Naive thymus-derived CD8-positive, alpha-beta T cell (primary cell): Measurements from ENCODE around the gene CDKN2A. TPM values are rescaled to one million over a fixed set of nuclear protein-coding genes. Genes with fewer than 3 reads are reported as not detected.

Experiments used
- ATAC-seq, 2 donors: fragments of 150-1000 bp; cut with Tn5 transposase in 1 of 2; sonication (Bioruptor Pico), chemical (Tn5 transposase) in 1 of 2; 1 replicate in 1 of 2; 2 replicates in 1 of 2; pipeline ENCODE4 v1.10.0; 2021; ENCODE audit warnings: mild to moderate bottlenecking in 2 of 2, moderate library complexity in 2 of 2
- POLR2A ChIA-PET: fragments of 350-600 bp; sonication (Branson Sonifier 250); formaldehyde crosslinking; loops from one replicate; lab custom pipeline; 2021; ENCODE audit warnings: antibody characterized with exemption; lab: Charles Lee
- DNase-seq, 10 donors: peaks; one replicate each; pipeline versions ENCODE4 v3.0.0 to v3.0.0-alpha.2; 2020 to 2022
- H3K27ac Mint-ChIP-seq, 10 donors: one replicate each; pipeline ENCODE4 v1.8.0; 2020 to 2022; ENCODE audit warnings: mild to moderate bottlenecking in 10 of 10, mixed read lengths in 10 of 10, moderate library complexity in 4 of 10, inconsistent platforms in 1 of 10
- H3K27me3 Mint-ChIP-seq, 5 donors: one replicate each; pipeline ENCODE4 v1.8.0; 2021 to 2022; ENCODE audit warnings: mixed read lengths in 5 of 5
- H3K36me3 Mint-ChIP-seq, 3 donors: one replicate each; pipeline ENCODE4 v1.8.0; 2020 to 2022; ENCODE audit warnings: mixed read lengths in 3 of 3, mild to moderate bottlenecking in 2 of 3, inconsistent platforms in 1 of 3
- H3K4me1 Mint-ChIP-seq, 4 donors: one replicate each; pipeline ENCODE4 v1.8.0; 2021 to 2022; ENCODE audit warnings: mixed read lengths in 4 of 4
- H3K4me3 Mint-ChIP-seq, 10 donors: one replicate each; pipeline ENCODE4 v1.8.0; 2020 to 2022; ENCODE audit warnings: mild to moderate bottlenecking in 10 of 10, mixed read lengths in 10 of 10, moderate library complexity in 6 of 10, inconsistent platforms in 1 of 10
- H3K9me3 Mint-ChIP-seq, 9 donors: one replicate each; pipeline ENCODE4 v1.8.0; 2020 to 2022; ENCODE audit warnings: mixed read lengths in 9 of 9, mild to moderate bottlenecking in 3 of 9, inconsistent platforms in 1 of 9, moderate library complexity in 1 of 9
- polyA plus RNA-seq, 3 donors: library from polyadenylated mRNA; unstranded; fragments of 300-500 nt; fragmentation: Illumina TruSeq; gene quantifications; one replicate each; pipeline ENCODE4 v1.2.3, GENCODE V29; 2021
- total RNA-seq, 8 experiments: library from RNA in 2 of 8; stranded (reverse) in 2 of 8; gene quantifications; one replicate each; pipeline ENCODE4 v1.2.3 and lab custom pipeline; 2021 to 2026

The CDKN2A gene
- total and polyA plus RNA-seq, 5 experiments from 2014 or later: 0.16 to 4.6 (median 0.77) TPM; not detected in 1

GRCh38 chr9:21989440-21990189 lies 4.6 kb downstream of the CDKN2A start:
- peak overlapping the region in 1 of 10 donors; percentile 4 for H3K4me3 Mint-ChIP-seq
- H3K9me3 Mint-ChIP-seq: peaks cover 0 to 24% (median 2%) of the 10 kb centered on the region in 9 donors
- POLR2A ChIA-PET: no interaction called here
- DNase-seq (no peak), ATAC-seq (no peak)
- H3K4me1 Mint-ChIP-seq: peaks cover 2 to 15% (median 14%) of the 10 kb centered on the region in 4 donors
- H3K27me3 Mint-ChIP-seq: peaks cover 36 to 56% (median 52%) of the 10 kb centered on the region in 5 donors
- H3K36me3 Mint-ChIP-seq: peaks cover 2 to 13% (median 4%) of the 10 kb centered on the region in 3 donors
- peak overlapping the region in 1 of 10 donors; percentile 67 for H3K27ac Mint-ChIP-seq

- Mint-ChIP-seq H3K36me3 (peaks cover 2 to 13% (median 4%) of the 10 kb centered on the region in 3 donors), H3K4me1 (peaks cover 0 to 8% (median 6%) of the 10 kb centered on the region in 4 donors), H3K27me3 (peaks cover 42 to 68% (median 58%) of the 10 kb centered on the region in 5 donors), H3K9me3 (peaks cover 0 to 24% (median 2%) of the 10 kb centered on the region in 9 donors), H3K4me3 (no peak overlapping the region), H3K27ac (no peak overlapping the region)
- ATAC-seq (no peak), DNase-seq (no peak)
- POLR2A ChIA-PET: no interaction called here
Observed at GRCh38 chr9:21988056-21988990, 5.9 kb downstream of the CDKN2A start.

- H3K9me3 Mint-ChIP-seq: peaks cover 0 to 24% (median 2%) of the 10 kb centered on the region in 9 donors
Observed at GRCh38 chr9:21985964-21986667, 8.1 kb downstream of the CDKN2A start.

GRCh38 chr9:21984101-21984500 lies 10.1 kb downstream of the CDKN2A start:
- ATAC-seq: no peak
- H3K4me3 Mint-ChIP-seq: no peak overlapping the region
- POLR2A ChIA-PET: no interaction called here
- peaks cover 2 to 13% (median 2%) of the 10 kb centered on the region in 3 donors for H3K36me3 Mint-ChIP-seq
- H3K27me3 Mint-ChIP-seq: peaks cover 47 to 89% (median 62%) of the 10 kb centered on the region in 5 donors
- DNase-seq: no peak
- H3K9me3 Mint-ChIP-seq: peaks cover 0 to 20% (median 7%) of the 10 kb centered on the region in 9 donors
- no peak overlapping the region for H3K27ac Mint-ChIP-seq
- no peaks in the 10 kb centered on the region for H3K4me1 Mint-ChIP-seq

More at GRCh38 chr9:21985964-21986667, 8.1 kb downstream of the CDKN2A start:
- H3K36me3 Mint-ChIP-seq: peaks cover 2 to 13% (median 4%) of the 10 kb centered on the region in 3 donors
- peaks cover 0 to 5% (median 3%) of the 10 kb centered on the region in 4 donors for H3K4me1 Mint-ChIP-seq
- ATAC-seq (no peak), DNase-seq (no peak)
- POLR2A ChIA-PET: interaction anchor here (0.5 kb wide), 1 partner anchor 9 kb away, joined by 3 read pairs; no protein-coding TSS in a partner anchor
- no peak overlapping the region for H3K4me3 Mint-ChIP-seq
- H3K27me3 Mint-ChIP-seq: peaks cover 43 to 90% (median 64%) of the 10 kb centered on the region in 5 donors
- no peak overlapping the region for H3K27ac Mint-ChIP-seq

- Mint-ChIP-seq H3K9me3 (peaks cover 0 to 16% (median 6%) of the 10 kb centered on the region in 9 donors), H3K27ac (no peak overlapping the region), H3K4me1 (no peaks in the 10 kb centered on the region), H3K27me3 (peaks cover 47 to 89% (median 62%) of the 10 kb centered on the region in 5 donors), H3K4me3 (no peak overlapping the region), H3K36me3 (peaks cover 1 to 14% (median 2%) of the 10 kb centered on the region in 3 donors)
- no peak for DNase-seq
- POLR2A ChIA-PET: interaction anchor here (0.8 kb wide), 1 partner anchor 11 kb away, joined by 3 read pairs; the partner anchor contains the start of genes CDKN2A and CDKN2B-AS1
- ATAC-seq: no peak
Observed at GRCh38 chr9:21983561-21983935, 10.6 kb downstream of the CDKN2A start.

- Mint-ChIP-seq H3K9me3 (peaks cover 0 to 14% (median 5%) of the 10 kb centered on the region in 9 donors), H3K4me1 (no peaks in the 10 kb centered on the region), H3K36me3 (peaks cover 0 to 14% (median 2%) of the 10 kb centered on the region in 3 donors), H3K27ac (no peak overlapping the region), H3K27me3 (peaks cover 45 to 89% (median 61%) of the 10 kb centered on the region in 5 donors), H3K4me3 (no peak overlapping the region)
- no peak for DNase-seq
- POLR2A ChIA-PET: interaction anchor here (0.8 kb wide), 1 partner anchor 12 kb away, joined by 3 read pairs; the partner anchor contains the start of genes CDKN2A and CDKN2B-AS1
- no peak for ATAC-seq
Observed at GRCh38 chr9:21982861-21983560, 11.2 kb downstream of the CDKN2A start.

GRCh38 chr9:21982391-21982790 lies 11.8 kb downstream of the CDKN2A start:
- POLR2A ChIA-PET: no interaction called here
- peaks cover 47 to 89% (median 61%) of the 10 kb centered on the region in 5 donors for H3K27me3 Mint-ChIP-seq
- H3K9me3 Mint-ChIP-seq: peaks cover 0 to 14% (median 5%) of the 10 kb centered on the region in 9 donors
- ATAC-seq (no peak), DNase-seq (no peak)
- no peak overlapping the region for H3K27ac Mint-ChIP-seq
- no peak overlapping the region for H3K4me3 Mint-ChIP-seq
- H3K36me3 Mint-ChIP-seq: peaks cover 0 to 14% (median 2%) of the 10 kb centered on the region in 3 donors
- no peaks in the 10 kb centered on the region for H3K4me1 Mint-ChIP-seq

GRCh38 chr9:21976334-21976875 lies 17.8 kb downstream of the CDKN2A start:
- Mint-ChIP-seq H3K4me3 (no peak overlapping the region), H3K27me3 (peaks cover 62 to 95% (median 79%) of the 10 kb centered on the region in 5 donors), H3K4me1 (peaks cover 12 to 21% (median 18%) of the 10 kb centered on the region in 4 donors), H3K27ac (no peak overlapping the region), H3K9me3 (peaks cover 0 to 36% (median 10%) of the 10 kb centered on the region in 9 donors), H3K36me3 (peaks cover 5 to 19% (median 16%) of the 10 kb centered on the region in 3 donors)
- POLR2A ChIA-PET: no interaction called here
- DNase-seq (no peak), ATAC-seq (no peak)

GRCh38 chr9:21974722-21975409 lies 19.3 kb downstream of the CDKN2A start:
- H3K27ac Mint-ChIP-seq: peak overlapping the region in 3 of 10 donors; percentile 11 to 65 (median 27)
- DNase-seq (peak in 2 of 10 donors; percentile 34 to 35), ATAC-seq (peak; percentile 62 to 76)
- H3K4me3 Mint-ChIP-seq: peak overlapping the region; percentile 73 to 89 (median 83)
- peaks cover 11 to 28% (median 20%) of the 10 kb centered on the region in 3 donors for H3K36me3 Mint-ChIP-seq
- H3K4me1 Mint-ChIP-seq: peaks cover 12 to 24% (median 21%) of the 10 kb centered on the region in 4 donors
- H3K27me3 Mint-ChIP-seq: peaks cover 71 to 98% (median 86%) of the 10 kb centered on the region in 5 donors
- POLR2A ChIA-PET: no interaction called here
- H3K9me3 Mint-ChIP-seq: peaks cover 0 to 46% (median 20%) of the 10 kb centered on the region in 9 donors

- Mint-ChIP-seq H3K27ac (peak overlapping the region in 4 of 10 donors; percentile 11 to 65 (median 26)), H3K9me3 (peaks cover 0 to 51% (median 21%) of the 10 kb centered on the region in 9 donors), H3K27me3 (peaks cover 68 to 98% (median 86%) of the 10 kb centered on the region in 5 donors), H3K4me1 (peaks cover 12 to 24% (median 21%) of the 10 kb centered on the region in 4 donors), H3K36me3 (peaks cover 12 to 27% (median 19%) of the 10 kb centered on the region in 3 donors), H3K4me3 (peak overlapping the region; percentile 73 to 89 (median 82))
- ATAC-seq (no peak), DNase-seq (no peak)
- POLR2A ChIA-PET: no interaction called here
Observed at GRCh38 chr9:21974343-21974721, 19.9 kb downstream of the CDKN2A start.
